HEK293T (cell line): Measurements from ENCODE around the gene SOX6.
"Not testable (repeated sequence)": the region's sequence is repeated elsewhere in the genome, so short reads cannot be mapped to it uniquely, and the experiment has no call there.

Experiments used
- CTCF ChIA-PET: fragments of 350-600 bp; formaldehyde crosslinking; extraction: SDS; loops from one replicate; lab custom pipeline; 2021; ENCODE audit warnings: antibody characterized with exemption, inconsistent platforms; lab: Yijun Ruan, JAX
- POLR2A ChIA-PET: fragments of 350-600 bp; formaldehyde crosslinking; extraction: SDS; loops from one replicate; lab custom pipeline; 2020; ENCODE audit warnings: antibody characterized with exemption, inconsistent platforms; lab: Yijun Ruan, JAX
- DNase-seq: peaks from one replicate; pipeline ENCODE4 v3.0.0; 2012; ENCODE audit warnings: mixed read lengths; ENCODE audit errors: extremely low spot score
- ARNT ChIP-seq: fragments of 450-650 bp; IDR thresholded peaks from 2 replicates; pipeline ENCODE4 v1.6.1; 2017; ENCODE audit warnings: mild to moderate bottlenecking
- BHLHE40 ChIP-seq: fragments of 450-650 bp; IDR thresholded peaks from 2 replicates; pipeline ENCODE4 v1.6.1; 2016; ENCODE audit warnings: mild to moderate bottlenecking, moderate library complexity, borderline replicate concordance
- CTBP1 ChIP-seq: fragments of 450-650 bp; IDR thresholded peaks from 2 replicates; pipeline ENCODE4 v1.6.1; 2016; ENCODE audit warnings: borderline replicate concordance
- ELF4 ChIP-seq: fragments of 450-650 bp; IDR thresholded peaks from 2 replicates; pipeline ENCODE4 v1.6.1; 2017; ENCODE audit warnings: antibody characterized with exemption
- FOXA1 ChIP-seq: fragments of 450-650 bp; IDR thresholded peaks from 2 replicates; pipeline ENCODE4 v1.6.1; 2016; ENCODE audit warnings: mild to moderate bottlenecking
- FOXK2 ChIP-seq: fragments of 450-650 bp; IDR thresholded peaks from 2 replicates; pipeline ENCODE4 v1.6.1; 2016; ENCODE audit warnings: mild to moderate bottlenecking
- FOXM1 ChIP-seq: fragments of 450-650 bp; IDR thresholded peaks from 2 replicates; pipeline ENCODE4 v1.6.1; 2017; ENCODE audit warnings: mild to moderate bottlenecking, borderline replicate concordance
- HDGF ChIP-seq: fragments of 450-650 bp; IDR thresholded peaks from 2 replicates; pipeline ENCODE4 v1.6.1; 2017; ENCODE audit warnings: antibody characterized with exemption, borderline replicate concordance
- L3MBTL2 ChIP-seq: fragments of 450-650 bp; conservative IDR thresholded peaks from 2 replicates; pipeline ENCODE4 v1.6.1; 2016; ENCODE audit warnings: mild to moderate bottlenecking
- LEF1 ChIP-seq: fragments of 450-650 bp; IDR thresholded peaks from 2 replicates; pipeline ENCODE4 v1.6.1; 2017; ENCODE audit warnings: mild to moderate bottlenecking, borderline replicate concordance
- NFRKB ChIP-seq: fragments of 450-650 bp; IDR thresholded peaks from 2 replicates; pipeline ENCODE4 v1.6.1; 2016; ENCODE audit warnings: mild to moderate bottlenecking, moderate library complexity
- SP1 ChIP-seq: fragments of 450-650 bp; IDR thresholded peaks from 2 replicates; pipeline ENCODE4 v1.6.1; 2017
- SUZ12 ChIP-seq: fragments of 450-650 bp; IDR thresholded peaks from 2 replicates; pipeline ENCODE4 v1.6.1; 2016; ENCODE audit warnings: mild to moderate bottlenecking
- TARDBP ChIP-seq: fragments of 450-650 bp; IDR thresholded peaks from 2 replicates; pipeline ENCODE4 v1.6.1; 2016
- ZNF384 ChIP-seq: fragments of 450-650 bp; IDR thresholded peaks from 2 replicates; pipeline ENCODE4 v1.6.1; 2016
- TF ChIP-seq, protein P1 (sequence below): fragments of 450-650 bp; IDR thresholded peaks from 2 replicates; pipeline ENCODE4 v1.6.1; 2016

The SOX6 gene

DNA sequence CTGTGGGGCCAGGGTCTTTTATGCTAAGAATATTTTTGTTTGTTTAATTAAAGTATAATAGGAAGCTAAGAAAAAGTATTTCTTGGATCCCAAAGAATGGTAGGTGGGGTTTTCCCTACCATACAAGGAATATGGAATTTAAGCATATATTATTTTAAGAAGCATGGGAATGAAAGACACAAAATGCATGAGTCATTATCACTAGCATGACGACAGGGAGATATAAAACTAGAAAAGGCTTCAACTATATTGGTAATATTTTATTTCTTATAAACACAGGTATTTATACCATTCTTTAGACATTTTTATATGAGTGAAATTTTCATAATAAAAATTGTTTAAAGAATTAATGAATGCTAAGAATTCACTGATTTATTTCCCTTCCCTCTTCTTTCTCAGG, 39.3 kb upstream of the SOX6 start:
- ChIA-PET POLR2A (no interaction called here), CTCF (no interaction called here)
- DNase-seq = no peak
- TF ChIP-seq LEF1 (no peak), NFRKB (no peak), SP1 (no peak), FOXA1 (no peak), L3MBTL2 (no peak), SUZ12 (no peak), FOXK2 (no peak), ELF4 (no peak), BHLHE40 (no peak), ZNF384 (no peak), TARDBP (no peak), HDGF (no peak), CTBP1 (no peak), ARNT (no peak), FOXM1 (no peak)
- TF ChIP-seq, protein P1, sequence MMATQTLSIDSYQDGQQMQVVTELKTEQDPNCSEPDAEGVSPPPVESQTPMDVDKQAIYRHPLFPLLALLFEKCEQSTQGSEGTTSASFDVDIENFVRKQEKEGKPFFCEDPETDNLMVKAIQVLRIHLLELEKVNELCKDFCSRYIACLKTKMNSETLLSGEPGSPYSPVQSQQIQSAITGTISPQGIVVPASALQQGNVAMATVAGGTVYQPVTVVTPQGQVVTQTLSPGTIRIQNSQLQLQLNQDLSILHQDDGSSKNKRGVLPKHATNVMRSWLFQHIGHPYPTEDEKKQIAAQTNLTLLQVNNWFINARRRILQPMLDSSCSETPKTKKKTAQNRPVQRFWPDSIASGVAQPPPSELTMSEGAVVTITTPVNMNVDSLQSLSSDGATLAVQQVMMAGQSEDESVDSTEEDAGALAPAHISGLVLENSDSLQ = no peak

DNA sequence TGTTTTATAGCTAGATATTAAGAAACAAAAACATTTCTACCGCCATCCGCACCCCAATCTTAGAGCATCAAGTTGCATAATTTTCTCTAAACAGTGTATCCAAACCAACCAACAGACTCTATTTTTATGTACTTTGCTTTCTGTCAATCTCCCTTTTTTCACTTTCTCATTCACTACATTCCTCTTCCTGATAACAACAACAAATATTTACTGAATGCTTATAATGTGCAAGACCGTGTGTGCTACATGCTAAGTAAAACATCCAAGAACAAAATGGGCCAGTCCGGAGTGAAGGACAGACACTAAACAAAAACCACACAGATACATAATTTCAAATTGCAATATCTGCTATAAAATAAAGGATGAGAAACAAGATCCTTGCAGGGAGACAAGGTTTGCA, 38.6 kb upstream of the SOX6 start:
- no peak for DNase-seq
- ChIA-PET POLR2A (no interaction called here), CTCF (interaction anchor here (0.6 kb wide), 1 partner anchor 258 kb away, joined by 5 read pairs; no protein-coding TSS in a partner anchor)
- TF ChIP-seq, protein P1 = no peak
- TF ChIP-seq ARNT = no peak
- no peak for TF ChIP-seq FOXA1
- no peak for TF ChIP-seq SP1
- no peak for TF ChIP-seq NFRKB
- no peak for TF ChIP-seq ZNF384
- TF ChIP-seq TARDBP = no peak
- no peak for TF ChIP-seq L3MBTL2
- TF ChIP-seq LEF1 = no peak
- no peak for TF ChIP-seq ELF4
- TF ChIP-seq SUZ12 = no peak
- no peak for TF ChIP-seq HDGF
- no peak for TF ChIP-seq BHLHE40

DNA sequence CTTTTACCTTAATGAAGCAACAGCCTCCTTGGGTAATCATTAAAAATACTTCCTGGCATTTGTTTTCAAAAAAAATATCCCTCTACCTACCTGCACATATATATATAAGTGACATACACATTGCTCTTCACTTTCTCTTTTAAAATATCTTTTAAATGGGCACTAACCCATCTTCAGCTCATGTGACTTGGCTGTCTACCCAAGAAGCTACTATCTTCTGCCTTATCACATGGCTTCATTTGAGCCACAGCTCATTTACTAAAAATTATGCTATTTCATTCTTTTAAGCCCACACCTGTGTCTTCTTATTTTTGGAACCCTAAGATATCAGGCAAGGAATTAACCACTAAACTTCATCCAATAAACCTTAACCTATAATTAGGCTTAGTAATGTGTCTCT, 37.0 kb upstream of the SOX6 start:
- TF ChIP-seq FOXA1 (no peak), CTBP1 (no peak), LEF1 (no peak), ZNF384 (no peak), FOXK2 (no peak), ARNT (no peak), SP1 (no peak), FOXM1 (no peak), BHLHE40 (no peak), L3MBTL2 (no peak), SUZ12 (no peak), TARDBP (no peak), ELF4 (no peak), NFRKB (no peak), HDGF (no peak)
- TF ChIP-seq, protein P1 = no peak
- POLR2A ChIA-PET = no interaction called here
- DNase-seq = no peak
- CTCF ChIA-PET = no interaction called here

DNA sequence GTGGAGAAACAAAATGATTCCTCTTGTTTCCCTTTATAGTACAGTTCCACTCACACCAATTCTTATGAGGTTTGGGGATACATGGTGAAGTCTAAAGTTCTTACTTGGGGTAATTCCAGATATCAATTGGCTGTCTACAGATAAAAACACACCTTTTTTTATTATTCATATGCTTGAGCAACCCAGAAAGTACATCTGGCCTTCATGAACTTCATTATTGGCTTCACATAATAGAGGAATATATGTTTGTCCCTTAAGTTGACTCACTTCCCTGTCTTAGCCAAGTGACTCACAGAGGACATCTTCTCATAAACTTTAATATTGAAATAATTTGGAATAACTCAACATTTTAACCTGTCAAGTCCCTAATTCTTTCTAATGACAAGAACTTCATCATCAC, 36.3 kb upstream of the SOX6 start:
- TF ChIP-seq SUZ12 (no peak), TARDBP (no peak), SP1 (no peak), NFRKB (no peak), L3MBTL2 (no peak), ARNT (no peak), FOXK2 (no peak), LEF1 (no peak), ZNF384 (no peak), HDGF (no peak), CTBP1 (no peak), FOXA1 (no peak)
- TF ChIP-seq, protein P1 = no peak
- POLR2A ChIA-PET = no interaction called here
- CTCF ChIA-PET = no interaction called here

DNA sequence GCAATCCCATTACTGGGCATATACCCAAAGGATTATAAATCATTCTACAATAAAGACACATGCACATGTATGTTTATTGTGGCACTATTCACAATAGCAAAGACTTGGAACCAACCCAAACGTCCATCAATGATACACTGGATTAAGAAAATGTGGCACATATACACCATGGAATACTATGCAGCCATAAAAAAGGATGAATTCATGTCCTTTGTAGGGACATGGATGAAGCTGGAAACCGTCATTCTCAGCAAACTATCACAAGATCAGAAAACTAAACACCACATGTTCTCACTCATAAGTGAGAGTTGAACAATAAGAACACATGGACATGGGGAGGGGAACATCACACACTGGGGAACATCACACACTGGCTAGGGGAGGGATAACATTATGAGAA, 34.5 kb upstream of the SOX6 start:
- DNase-seq, POLR2A ChIA-PET, CTCF ChIA-PET: not testable (repeated sequence)

More for the DNA sequence above, 36.3 kb upstream of the SOX6 start:
- DNase-seq = no peak

DNA sequence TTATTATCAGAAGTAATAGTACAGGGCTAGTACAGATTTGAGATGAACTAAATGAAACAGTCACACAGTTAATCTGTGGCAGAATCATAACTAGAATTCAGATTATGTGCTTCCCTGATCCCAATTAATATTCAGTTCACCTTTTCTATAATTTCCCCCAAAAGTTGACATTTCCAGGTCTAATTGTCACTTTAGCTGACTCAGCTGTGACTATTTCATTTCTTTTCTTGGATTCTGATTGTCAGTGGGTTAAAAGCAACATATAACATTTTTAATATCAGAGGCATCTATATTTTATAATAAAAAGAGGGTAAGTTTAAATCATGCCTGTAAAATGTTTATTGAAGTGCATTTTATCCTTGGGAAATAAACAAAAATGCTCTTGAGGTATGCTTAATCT, 28.8 kb upstream of the SOX6 start:
- POLR2A ChIA-PET = no interaction called here

More for the DNA sequence above, 28.8 kb upstream of the SOX6 start:
- DNase-seq = no peak
- no peak for TF ChIP-seq HDGF
- TF ChIP-seq BHLHE40 = no peak
- TF ChIP-seq FOXM1 = no peak
- TF ChIP-seq ARNT = no peak
- no peak for TF ChIP-seq SP1
- no peak for TF ChIP-seq SUZ12
- TF ChIP-seq FOXK2 = no peak
- TF ChIP-seq ELF4 = no peak
- TF ChIP-seq, protein P1 = no peak
- TF ChIP-seq FOXA1 = no peak
- CTCF ChIA-PET = no interaction called here
